ENCODE results near the gene IPO11. TPM values are rescaled to one million over a fixed set of nuclear protein-coding genes. Genes with fewer than 3 reads are reported as not detected.
"Not testable (repeated sequence)": the region's sequence is repeated elsewhere in the genome, so short reads cannot be mapped to it uniquely, and the experiment has no call there.

Gene IPO11
- total RNA-seq, 2 experiments from 2014 or later = 34.8 to 38.9 TPM

- ATAC-seq (no peak), DNase-seq (no peak)
- ChIA-PET CTCF (no interaction called here), POLR2A (no interaction called here)
- H3K4me3 Mint-ChIP-seq = no peak overlapping the region
- H3K36me3 Mint-ChIP-seq (ENCODE audit: low read depth) = peaks cover 32% of the 10 kb centered on the region
- H3K27me3 Mint-ChIP-seq (ENCODE audit: low read depth) = no peaks in the 10 kb centered on the region
- H3K9me3 Mint-ChIP-seq (ENCODE audit: insufficient read depth) = no peaks in the 10 kb centered on the region
- no peaks in the 10 kb centered on the region for H3K4me1 Mint-ChIP-seq (ENCODE audit: low read depth)
- H3K27ac Mint-ChIP-seq = no peak overlapping the region
Observed at GRCh38 chr5:62560786-62561185, 148.2 kb downstream of the IPO11 start.

GRCh38 chr5:62561896-62562295 lies 149.3 kb downstream of the IPO11 start:
- POLR2A ChIA-PET = interaction anchor here (0.7 kb wide), 1 partner anchor 15 kb away, joined by 3 read pairs; no protein-coding TSS in a partner anchor
- Mint-ChIP-seq H3K4me1 (ENCODE audit: low read depth) (no peaks in the 10 kb centered on the region), H3K4me3 (no peak overlapping the region), H3K9me3 (ENCODE audit: insufficient read depth) (peaks cover under 1% of the 10 kb centered on the region), H3K27me3 (ENCODE audit: low read depth) (no peaks in the 10 kb centered on the region), H3K36me3 (ENCODE audit: low read depth) (peaks cover 38% of the 10 kb centered on the region), H3K27ac (no peak overlapping the region)
- DNase-seq = no peak
- CTCF ChIA-PET = no interaction called here
- no peak for ATAC-seq

- no peaks in the 10 kb centered on the region for H3K27me3 Mint-ChIP-seq (ENCODE audit: low read depth)
- no peak overlapping the region for H3K27ac Mint-ChIP-seq
- ATAC-seq (no peak), DNase-seq (no peak)
- no peaks in the 10 kb centered on the region for H3K4me1 Mint-ChIP-seq (ENCODE audit: low read depth)
- ChIA-PET CTCF (no interaction called here), POLR2A (no interaction called here)
- H3K36me3 Mint-ChIP-seq (ENCODE audit: low read depth) = peaks cover 45% of the 10 kb centered on the region
- H3K9me3 Mint-ChIP-seq (ENCODE audit: insufficient read depth) = peaks cover 3% of the 10 kb centered on the region
- H3K4me3 Mint-ChIP-seq = no peak overlapping the region
Observed at GRCh38 chr5:62562867-62563266, 150.3 kb downstream of the IPO11 start.

GRCh38 chr5:62564101-62564500 lies 151.5 kb downstream of the IPO11 start:
- H3K27ac Mint-ChIP-seq = no peak overlapping the region
- no peaks in the 10 kb centered on the region for H3K4me1 Mint-ChIP-seq (ENCODE audit: low read depth)
- POLR2A ChIA-PET = no interaction called here
- H3K9me3 Mint-ChIP-seq (ENCODE audit: insufficient read depth) = peaks cover 3% of the 10 kb centered on the region
- DNase-seq = no peak
- ATAC-seq = no peak
- H3K36me3 Mint-ChIP-seq (ENCODE audit: low read depth) = peaks cover 55% of the 10 kb centered on the region
- H3K4me3 Mint-ChIP-seq = no peak overlapping the region
- no peaks in the 10 kb centered on the region for H3K27me3 Mint-ChIP-seq (ENCODE audit: low read depth)
- CTCF ChIA-PET = no interaction called here

GRCh38 chr5:62565740-62566139 lies 153.2 kb downstream of the IPO11 start:
- H3K27ac Mint-ChIP-seq; CTCF ChIA-PET; H3K27me3 Mint-ChIP-seq (ENCODE audit: low read depth); DNase-seq; H3K4me1 Mint-ChIP-seq (ENCODE audit: low read depth); H3K4me3 Mint-ChIP-seq; ATAC-seq; H3K9me3 Mint-ChIP-seq (ENCODE audit: insufficient read depth): not testable (repeated sequence)
- peaks cover 52% of the 10 kb centered on the region for H3K36me3 Mint-ChIP-seq (ENCODE audit: low read depth)
- POLR2A ChIA-PET = interaction anchor here (0.6 kb wide), 1 partner anchor 13 kb away, joined by 3 read pairs; no protein-coding TSS in a partner anchor

GRCh38 chr5:62568143-62568542 lies 155.6 kb downstream of the IPO11 start:
- CTCF ChIA-PET = no interaction called here
- DNase-seq (no peak), ATAC-seq (no peak)
- POLR2A ChIA-PET = no interaction called here
- no peaks in the 10 kb centered on the region for H3K27me3 Mint-ChIP-seq (ENCODE audit: low read depth)
- peaks cover 3% of the 10 kb centered on the region for H3K9me3 Mint-ChIP-seq (ENCODE audit: insufficient read depth)
- H3K4me3 Mint-ChIP-seq = no peak overlapping the region
- no peaks in the 10 kb centered on the region for H3K4me1 Mint-ChIP-seq (ENCODE audit: low read depth)
- H3K27ac Mint-ChIP-seq = no peak overlapping the region
- peaks cover 44% of the 10 kb centered on the region for H3K36me3 Mint-ChIP-seq (ENCODE audit: low read depth)

GRCh38 chr5:62568800-62569432 lies 156.4 kb downstream of the IPO11 start:
- POLR2A ChIA-PET = no interaction called here
- CTCF ChIA-PET = no interaction called here
- no peak for ATAC-seq
- Mint-ChIP-seq H3K9me3 (ENCODE audit: insufficient read depth) (peaks cover 3% of the 10 kb centered on the region), H3K36me3 (ENCODE audit: low read depth) (peaks cover 44% of the 10 kb centered on the region), H3K4me1 (ENCODE audit: low read depth) (no peaks in the 10 kb centered on the region), H3K4me3 (no peak overlapping the region), H3K27me3 (ENCODE audit: low read depth) (no peaks in the 10 kb centered on the region), H3K27ac (no peak overlapping the region)
- DNase-seq = no peak

DNA sequence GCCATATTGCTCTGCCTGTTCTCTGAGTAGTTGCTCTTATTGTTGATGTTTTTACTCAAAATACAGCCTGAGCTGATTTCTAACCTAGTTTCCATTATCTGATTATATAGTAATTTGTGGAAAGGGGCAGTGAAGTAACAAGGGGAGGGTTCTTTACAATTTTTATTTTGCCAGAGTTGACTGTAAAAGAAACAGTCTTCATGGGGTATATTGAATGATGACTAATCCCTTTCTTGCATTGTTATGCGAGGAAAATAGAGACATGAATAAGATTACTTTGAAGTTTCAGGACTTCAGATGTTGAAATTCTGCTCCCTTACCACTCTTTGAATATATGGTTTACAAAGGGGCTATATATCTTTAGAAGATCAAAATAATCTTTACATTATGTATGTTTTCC lies 156.9 kb downstream of the IPO11 start:
- Mint-ChIP-seq H3K4me3 (no peak overlapping the region), H3K27me3 (ENCODE audit: low read depth) (no peaks in the 10 kb centered on the region), H3K9me3 (ENCODE audit: insufficient read depth) (peaks cover 3% of the 10 kb centered on the region), H3K4me1 (ENCODE audit: low read depth) (no peaks in the 10 kb centered on the region), H3K27ac (no peak overlapping the region), H3K36me3 (ENCODE audit: low read depth) (peaks cover 41% of the 10 kb centered on the region)
- DNase-seq (no peak), ATAC-seq (no peak)
- ChIA-PET CTCF (no interaction called here), POLR2A (no interaction called here)

- Mint-ChIP-seq H3K9me3 (ENCODE audit: insufficient read depth) (no peaks in the 10 kb centered on the region), H3K27ac (no peak overlapping the region), H3K27me3 (ENCODE audit: low read depth) (no peaks in the 10 kb centered on the region), H3K4me1 (ENCODE audit: low read depth) (peaks cover 8% of the 10 kb centered on the region), H3K4me3 (no peak overlapping the region), H3K36me3 (ENCODE audit: low read depth) (peaks cover 15% of the 10 kb centered on the region)
- ATAC-seq (no peak), DNase-seq (no peak)
- CTCF ChIA-PET = interaction anchor here (1.2 kb wide), 1 partner anchor 9 kb away, joined by 3 read pairs; no protein-coding TSS in a partner anchor
- POLR2A ChIA-PET = no interaction called here
Observed at GRCh38 chr5:62572918-62573514, 160.5 kb downstream of the IPO11 start.

GRCh38 chr5:62574599-62574998 lies 162.0 kb downstream of the IPO11 start:
- no peak for ATAC-seq
- Mint-ChIP-seq H3K27me3 (ENCODE audit: low read depth) (no peaks in the 10 kb centered on the region), H3K36me3 (ENCODE audit: low read depth) (peaks cover 2% of the 10 kb centered on the region), H3K4me1 (ENCODE audit: low read depth) (peaks cover 11% of the 10 kb centered on the region), H3K9me3 (ENCODE audit: insufficient read depth) (no peaks in the 10 kb centered on the region), H3K27ac (no peak overlapping the region), H3K4me3 (no peak overlapping the region)
- ChIA-PET POLR2A (no interaction called here), CTCF (no interaction called here)
- DNase-seq = no peak

GRCh38 chr5:62575066-62575465 lies 162.5 kb downstream of the IPO11 start:
- Mint-ChIP-seq H3K4me1 (ENCODE audit: low read depth) (peaks cover 11% of the 10 kb centered on the region), H3K36me3 (ENCODE audit: low read depth) (peaks cover 2% of the 10 kb centered on the region), H3K4me3 (no peak overlapping the region), H3K9me3 (ENCODE audit: insufficient read depth) (no peaks in the 10 kb centered on the region), H3K27me3 (ENCODE audit: low read depth) (no peaks in the 10 kb centered on the region), H3K27ac (no peak overlapping the region)
- ChIA-PET CTCF (no interaction called here), POLR2A (no interaction called here)
- DNase-seq (no peak), ATAC-seq (no peak)

DNA sequence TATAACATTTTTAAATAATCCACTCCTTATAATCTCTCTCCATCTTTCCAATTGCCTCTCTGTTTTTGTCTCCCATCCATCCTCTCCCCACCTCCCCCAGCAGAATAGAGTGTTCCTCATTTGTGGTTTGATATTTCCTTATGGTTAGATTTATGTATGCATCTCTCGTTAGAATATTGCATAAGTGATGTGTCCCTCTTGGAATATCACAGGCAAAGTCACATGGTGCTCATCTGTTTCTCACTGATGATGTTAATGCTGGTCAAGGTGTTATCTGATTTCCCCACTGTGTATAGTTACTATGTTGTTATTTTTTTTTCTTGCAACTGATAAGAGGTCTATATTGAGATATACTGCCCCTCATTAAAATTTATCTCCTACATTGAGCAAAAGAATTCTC lies 162.9 kb downstream of the IPO11 start:
- Mint-ChIP-seq H3K36me3 (ENCODE audit: low read depth) (peaks cover 2% of the 10 kb centered on the region), H3K4me3 (no peak overlapping the region), H3K9me3 (ENCODE audit: insufficient read depth) (no peaks in the 10 kb centered on the region), H3K27me3 (ENCODE audit: low read depth) (no peaks in the 10 kb centered on the region), H3K4me1 (ENCODE audit: low read depth) (peaks cover 11% of the 10 kb centered on the region), H3K27ac (no peak overlapping the region)
- ChIA-PET CTCF (no interaction called here), POLR2A (no interaction called here)
- DNase-seq = no peak
- ATAC-seq = no peak
